Right lobe of liver (tissue), 4 donors: Measurements from ENCODE around the gene OPTC.

Experiments
- POLR2A ChIP-seq: fragments of 450-650 bp; IDR thresholded peaks from one replicate; pipeline ENCODE4 v1.6.1; 2017; ENCODE audit warnings: antibody characterized with exemption, mild to moderate bottlenecking
- TF ChIP-seq, protein P1 (sequence below), 4 donors: fragments of 200-600 bp in 3 of 4; fragments of 450-650 bp in 1 of 4; IDR thresholded peaks; one replicate each; pipeline versions ENCODE4 v1.5.1 to v1.8.0; 2016 to 2022; ENCODE audit warnings: antibody characterized with exemption in 4 of 4, mild to moderate bottlenecking in 2 of 4
- donor health status: DM: no; HTN: no; CAD: no.
- donor health status: DM: no; HTN: no; CAD: no.
- donor health status: DM: no; HTN: yes; CAD: no.

DNA sequence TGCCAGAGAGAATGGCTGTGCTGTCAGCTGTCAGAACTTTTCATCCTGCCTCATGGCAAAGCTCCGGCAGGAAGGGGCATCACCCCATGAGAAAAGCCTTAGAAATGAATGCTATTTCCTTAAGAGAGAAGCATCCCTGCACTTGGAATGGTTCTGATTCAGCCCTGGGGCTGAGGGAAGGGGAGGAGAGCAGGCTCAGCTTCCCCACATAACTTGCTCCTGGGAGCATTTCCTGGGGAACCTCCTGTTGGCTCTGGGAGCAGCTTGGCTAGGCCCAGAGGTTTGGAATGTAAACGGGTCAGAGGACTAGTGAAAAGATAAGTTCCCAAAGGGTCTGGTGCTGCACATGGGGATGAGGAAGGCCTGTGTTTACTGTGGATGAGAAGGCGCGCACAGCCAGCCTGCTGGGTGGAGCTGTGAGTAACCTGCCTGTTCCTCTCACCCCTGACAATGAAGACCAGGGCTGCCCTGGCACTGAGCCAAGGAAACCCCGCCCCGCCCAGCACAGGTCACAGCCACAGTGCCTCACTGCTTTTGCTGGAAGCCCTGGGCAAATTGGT is 13.3 kb upstream of the OPTC start:
- TF ChIP-seq, protein P1, sequence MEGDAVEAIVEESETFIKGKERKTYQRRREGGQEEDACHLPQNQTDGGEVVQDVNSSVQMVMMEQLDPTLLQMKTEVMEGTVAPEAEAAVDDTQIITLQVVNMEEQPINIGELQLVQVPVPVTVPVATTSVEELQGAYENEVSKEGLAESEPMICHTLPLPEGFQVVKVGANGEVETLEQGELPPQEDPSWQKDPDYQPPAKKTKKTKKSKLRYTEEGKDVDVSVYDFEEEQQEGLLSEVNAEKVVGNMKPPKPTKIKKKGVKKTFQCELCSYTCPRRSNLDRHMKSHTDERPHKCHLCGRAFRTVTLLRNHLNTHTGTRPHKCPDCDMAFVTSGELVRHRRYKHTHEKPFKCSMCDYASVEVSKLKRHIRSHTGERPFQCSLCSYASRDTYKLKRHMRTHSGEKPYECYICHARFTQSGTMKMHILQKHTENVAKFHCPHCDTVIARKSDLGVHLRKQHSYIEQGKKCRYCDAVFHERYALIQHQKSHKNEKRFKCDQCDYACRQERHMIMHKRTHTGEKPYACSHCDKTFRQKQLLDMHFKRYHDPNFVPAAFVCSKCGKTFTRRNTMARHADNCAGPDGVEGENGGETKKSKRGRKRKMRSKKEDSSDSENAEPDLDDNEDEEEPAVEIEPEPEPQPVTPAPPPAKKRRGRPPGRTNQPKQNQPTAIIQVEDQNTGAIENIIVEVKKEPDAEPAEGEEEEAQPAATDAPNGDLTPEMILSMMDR (IDR thresholded peaks at IDR 0.05), result no peak
- no peak for TF ChIP-seq POLR2A
